ENCODE results near the gene MFAP3L. TPM values are rescaled to one million over a fixed set of nuclear protein-coding genes. Genes with fewer than 3 reads are reported as not detected.

Gene MFAP3L
- total RNA-seq, 2 experiments from 2014 or later: 1.0 to 2.2 TPM

DNA sequence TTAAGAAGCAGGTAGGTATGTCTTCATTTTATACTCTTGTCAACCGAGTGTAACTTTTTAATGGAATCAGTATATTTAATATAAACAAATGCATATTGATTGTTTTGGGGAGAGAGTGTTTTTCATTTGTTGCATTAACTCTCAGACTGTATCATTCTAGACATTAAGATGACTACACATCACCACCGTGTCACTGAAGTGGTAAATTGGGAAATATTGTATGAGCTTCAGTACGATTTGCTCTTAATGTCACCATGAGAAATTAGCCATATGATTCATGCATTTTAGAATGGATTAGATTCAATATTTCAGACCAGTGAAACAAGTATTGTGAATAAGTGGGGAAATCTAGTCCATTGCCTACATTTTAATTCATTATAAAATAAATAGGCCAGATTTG, 9.7 kb upstream of the MFAP3L start:
- no peak for DNase-seq
- H3K27ac Mint-ChIP-seq: no peak overlapping the region
- H3K9me3 Mint-ChIP-seq: no peaks in the 10 kb centered on the region
- H3K36me3 Mint-ChIP-seq: no peaks in the 10 kb centered on the region
- H3K4me1 Mint-ChIP-seq: no peaks in the 10 kb centered on the region
- H3K4me3 Mint-ChIP-seq: no peak overlapping the region
- no peaks in the 10 kb centered on the region for H3K27me3 Mint-ChIP-seq

DNA sequence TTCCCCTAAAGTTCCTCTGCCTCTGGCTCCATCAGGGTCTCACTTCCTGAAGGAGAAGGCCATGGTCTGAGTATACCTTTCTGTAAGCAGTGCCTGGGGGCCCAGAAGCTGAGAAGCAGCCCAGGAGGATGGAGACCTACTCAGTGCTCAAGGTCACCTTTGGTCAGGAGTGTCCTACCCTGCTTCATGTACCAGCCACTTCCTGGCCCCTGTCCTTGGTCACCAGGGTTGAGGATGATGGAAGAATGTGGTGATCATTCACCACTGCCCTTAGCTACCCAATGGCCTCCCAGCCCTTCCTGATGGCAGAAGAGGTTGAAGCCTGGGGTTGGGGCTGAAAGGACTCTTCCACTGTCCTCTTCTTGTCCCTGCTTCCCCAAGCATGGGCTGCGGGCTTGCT, 9.0 kb upstream of the MFAP3L start:
- Mint-ChIP-seq H3K4me1 (no peaks in the 10 kb centered on the region), H3K36me3 (no peaks in the 10 kb centered on the region), H3K27me3 (no peaks in the 10 kb centered on the region), H3K9me3 (no peaks in the 10 kb centered on the region), H3K4me3 (no peak overlapping the region), H3K27ac (no peak overlapping the region)
- no peak for DNase-seq

DNA sequence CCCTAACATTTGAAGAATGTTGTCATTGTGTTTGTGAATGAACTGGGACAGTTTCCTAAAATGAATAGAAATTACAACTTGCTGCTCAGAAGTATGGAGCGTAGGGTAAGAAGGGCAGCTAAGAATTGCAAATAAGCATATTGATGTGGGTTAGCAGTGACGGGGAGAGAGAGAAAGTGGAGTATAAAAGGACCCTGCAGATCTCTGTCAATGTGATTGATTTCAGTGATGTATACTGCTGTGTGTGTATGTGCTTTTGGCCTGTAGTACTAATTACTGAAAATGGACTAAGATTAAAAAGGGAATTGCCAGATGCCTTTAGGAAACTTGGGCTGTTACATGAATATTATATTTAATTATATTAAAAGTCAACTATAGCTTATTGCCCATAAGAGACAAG, 7.8 kb upstream of the MFAP3L start:
- no peak overlapping the region for H3K4me3 Mint-ChIP-seq
- H3K27me3 Mint-ChIP-seq: peaks cover 8% of the 10 kb centered on the region

DNA sequence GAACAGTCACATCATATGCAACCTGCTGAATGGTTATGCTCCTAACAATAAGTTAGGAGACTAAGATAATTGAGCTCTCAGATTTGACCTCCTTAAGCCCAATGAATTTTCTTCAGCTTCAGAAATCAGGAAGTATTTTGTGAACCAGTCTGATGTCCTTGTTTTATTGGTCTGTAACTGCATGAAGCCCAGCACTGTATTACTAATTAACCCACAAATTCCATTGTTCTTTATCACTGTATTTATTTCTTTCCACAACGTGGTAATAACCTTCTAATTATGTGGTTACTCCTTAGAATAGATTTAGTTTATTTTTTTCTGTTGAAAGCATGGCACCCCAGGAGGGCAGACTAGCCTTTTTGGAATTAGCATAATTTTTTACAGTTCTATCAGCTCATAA, 3.9 kb upstream of the MFAP3L start:
- peaks cover 8% of the 10 kb centered on the region for H3K4me1 Mint-ChIP-seq
- H3K27ac Mint-ChIP-seq: no peak overlapping the region

More for the DNA sequence above, 7.8 kb upstream of the MFAP3L start:
- Mint-ChIP-seq H3K27ac (no peak overlapping the region), H3K9me3 (no peaks in the 10 kb centered on the region), H3K36me3 (no peaks in the 10 kb centered on the region), H3K4me1 (no peaks in the 10 kb centered on the region)
- no peak for DNase-seq

DNA sequence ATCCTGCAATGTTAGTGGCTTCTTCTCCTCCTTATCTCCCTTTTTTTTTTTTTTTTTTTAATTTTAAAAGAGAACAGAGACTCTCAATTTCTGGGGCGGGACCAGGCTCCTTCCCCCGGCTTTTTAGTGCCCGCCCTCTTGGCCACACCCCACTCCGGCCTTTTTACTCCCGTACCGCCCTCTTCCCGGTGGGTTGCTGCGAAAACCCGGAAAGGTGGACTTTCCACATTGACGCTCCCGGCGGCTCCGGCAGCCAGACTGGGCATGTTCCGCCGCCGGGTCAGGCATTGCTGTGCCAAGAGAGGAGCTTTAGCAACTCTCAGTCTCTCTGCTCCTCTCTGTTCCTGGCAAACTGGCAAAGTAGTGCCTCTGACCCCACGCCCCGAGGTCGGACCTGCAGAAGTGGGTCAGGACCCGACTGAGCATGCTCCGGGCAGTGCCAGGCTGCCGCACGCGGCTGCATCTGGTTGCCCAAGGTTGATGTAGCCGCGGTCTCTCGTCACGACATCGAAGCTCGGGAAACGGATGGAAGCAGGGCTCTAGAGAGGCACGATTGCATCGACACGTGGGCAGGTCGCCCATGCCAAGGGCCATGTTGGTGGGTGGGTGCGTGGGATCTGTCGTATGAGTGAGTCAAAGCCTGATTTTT, 1.1 kb upstream of the MFAP3L start:
- H3K27ac Mint-ChIP-seq: peak overlapping the region; percentile 90
- H3K36me3 Mint-ChIP-seq: peaks cover 6% of the 10 kb centered on the region
- peaks cover 6% of the 10 kb centered on the region for H3K9me3 Mint-ChIP-seq

More for the DNA sequence above, 3.9 kb upstream of the MFAP3L start:
- no peak for DNase-seq
- peaks cover 31% of the 10 kb centered on the region for H3K27me3 Mint-ChIP-seq
- H3K9me3 Mint-ChIP-seq: peaks cover 6% of the 10 kb centered on the region
- peaks cover 6% of the 10 kb centered on the region for H3K36me3 Mint-ChIP-seq
- no peak overlapping the region for H3K4me3 Mint-ChIP-seq

DNA sequence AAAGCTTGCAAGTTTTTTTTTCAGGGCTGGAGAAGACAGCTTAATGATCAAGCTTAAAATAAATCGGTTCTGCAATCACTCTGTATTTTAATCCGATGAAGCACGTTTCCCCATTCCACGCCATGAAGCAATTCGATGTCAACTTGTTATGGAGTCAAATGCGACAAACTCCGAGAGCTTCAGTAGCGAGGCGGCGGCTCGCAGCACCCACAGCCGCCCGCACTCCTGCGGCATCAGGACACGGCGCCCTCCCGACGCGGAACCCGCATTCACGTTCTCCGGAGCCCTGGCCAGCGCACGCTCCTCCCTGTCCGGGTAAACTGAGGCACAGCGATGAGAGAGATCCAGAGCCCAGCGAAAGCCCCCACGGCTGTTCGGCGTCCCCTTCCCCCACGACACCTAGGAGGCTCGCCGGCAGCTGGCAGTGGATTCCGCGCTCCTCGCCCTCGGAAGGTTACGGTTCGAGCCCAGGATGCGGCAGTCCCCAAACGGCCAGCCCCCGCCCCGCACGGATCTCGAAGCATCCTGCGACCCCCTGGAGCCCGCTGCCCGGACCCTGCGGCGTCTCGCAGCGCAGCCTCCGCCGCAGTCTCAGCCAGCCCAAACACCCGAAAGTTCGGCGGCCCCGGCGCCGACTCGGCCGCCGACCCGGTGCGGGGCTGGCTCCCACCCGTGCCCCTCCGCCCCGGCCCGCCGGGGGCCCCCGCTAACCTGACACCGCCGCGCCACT, 507 bp downstream of the MFAP3L start:
- no peak for DNase-seq
- no peak overlapping the region for H3K27ac Mint-ChIP-seq
- H3K27me3 Mint-ChIP-seq: peaks cover 36% of the 10 kb centered on the region
- H3K4me1 Mint-ChIP-seq: peaks cover 8% of the 10 kb centered on the region
- H3K9me3 Mint-ChIP-seq: peaks cover 6% of the 10 kb centered on the region
- peak overlapping the region; percentile 74 for H3K4me3 Mint-ChIP-seq
- peaks cover 6% of the 10 kb centered on the region for H3K36me3 Mint-ChIP-seq

More for the DNA sequence above, 1.1 kb upstream of the MFAP3L start:
- H3K4me1 Mint-ChIP-seq: peaks cover 8% of the 10 kb centered on the region
- peaks cover 36% of the 10 kb centered on the region for H3K27me3 Mint-ChIP-seq
- H3K4me3 Mint-ChIP-seq: peak overlapping the region; percentile 82
- peak; percentile 87 for DNase-seq

DNA sequence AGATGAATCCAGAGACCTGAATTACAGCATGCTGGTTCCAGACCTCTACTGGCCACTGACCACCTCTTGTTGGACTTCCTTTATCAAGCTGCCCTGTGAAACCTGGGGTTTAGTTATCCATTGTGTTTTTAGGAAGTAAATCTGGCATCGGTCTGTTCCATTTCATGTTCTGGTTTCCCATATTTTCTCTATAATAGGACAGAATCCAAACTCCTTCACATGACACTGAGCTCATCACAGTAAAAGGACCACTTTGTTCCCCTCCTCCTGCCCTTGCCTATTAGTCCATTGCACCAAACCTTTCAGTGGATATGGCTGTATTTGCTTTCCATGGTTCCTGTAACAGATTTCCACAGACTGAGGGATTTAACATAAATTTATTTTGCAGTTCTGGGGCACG, 4.0 kb downstream of the MFAP3L start:
- no peak for DNase-seq
- Mint-ChIP-seq H3K36me3 (no peaks in the 10 kb centered on the region), H3K27me3 (peaks cover 13% of the 10 kb centered on the region), H3K4me1 (no peaks in the 10 kb centered on the region), H3K4me3 (no peak overlapping the region), H3K9me3 (no peaks in the 10 kb centered on the region), H3K27ac (no peak overlapping the region)

DNA sequence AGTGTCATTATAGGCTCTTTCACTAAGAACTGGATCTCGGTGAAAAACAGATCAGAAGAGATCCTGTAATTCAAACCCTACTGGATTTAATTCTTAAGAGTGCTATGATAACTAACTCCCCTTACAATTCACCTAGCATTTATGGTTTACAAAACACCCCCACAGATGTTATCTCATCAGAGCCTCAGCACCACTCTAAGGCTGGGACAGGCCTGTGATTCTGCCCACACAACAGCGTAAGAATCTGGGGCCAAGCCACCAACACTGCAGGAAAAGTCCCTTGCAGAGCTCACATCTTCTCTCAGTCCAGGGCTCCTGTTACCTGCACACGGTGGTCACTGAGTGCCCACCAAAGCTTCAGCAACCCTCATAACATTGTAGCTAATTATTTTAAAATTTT, 8.9 kb downstream of the MFAP3L start:
- H3K27ac Mint-ChIP-seq: no peak overlapping the region
- no peak overlapping the region for H3K4me3 Mint-ChIP-seq
- H3K9me3 Mint-ChIP-seq: no peaks in the 10 kb centered on the region
- no peak for DNase-seq
- no peaks in the 10 kb centered on the region for H3K36me3 Mint-ChIP-seq
- no peaks in the 10 kb centered on the region for H3K4me1 Mint-ChIP-seq
- no peaks in the 10 kb centered on the region for H3K27me3 Mint-ChIP-seq

DNA sequence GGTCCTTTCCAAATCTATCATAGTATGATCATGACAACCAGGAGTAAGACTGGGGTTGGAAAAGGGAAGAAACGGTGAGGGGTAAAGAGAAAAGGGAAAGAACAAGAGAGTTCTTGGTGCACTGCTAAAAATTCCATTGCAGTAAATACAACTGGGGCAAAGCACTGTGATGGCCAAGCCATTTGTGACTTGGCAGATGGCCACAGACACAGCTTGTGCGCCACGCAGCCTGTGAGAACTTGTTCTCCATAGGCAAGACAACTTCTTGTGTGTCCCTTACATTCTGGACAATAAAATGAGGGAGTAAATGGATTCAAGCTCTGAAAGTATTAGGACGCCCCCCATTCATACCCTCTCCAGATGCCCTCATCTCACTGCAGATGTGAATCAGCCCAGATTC, 10.9 kb downstream of the MFAP3L start:
- Mint-ChIP-seq H3K36me3 (no peaks in the 10 kb centered on the region), H3K4me1 (no peaks in the 10 kb centered on the region), H3K4me3 (no peak overlapping the region), H3K27ac (no peak overlapping the region), H3K9me3 (no peaks in the 10 kb centered on the region), H3K27me3 (no peaks in the 10 kb centered on the region)
- no peak for DNase-seq

DNA sequence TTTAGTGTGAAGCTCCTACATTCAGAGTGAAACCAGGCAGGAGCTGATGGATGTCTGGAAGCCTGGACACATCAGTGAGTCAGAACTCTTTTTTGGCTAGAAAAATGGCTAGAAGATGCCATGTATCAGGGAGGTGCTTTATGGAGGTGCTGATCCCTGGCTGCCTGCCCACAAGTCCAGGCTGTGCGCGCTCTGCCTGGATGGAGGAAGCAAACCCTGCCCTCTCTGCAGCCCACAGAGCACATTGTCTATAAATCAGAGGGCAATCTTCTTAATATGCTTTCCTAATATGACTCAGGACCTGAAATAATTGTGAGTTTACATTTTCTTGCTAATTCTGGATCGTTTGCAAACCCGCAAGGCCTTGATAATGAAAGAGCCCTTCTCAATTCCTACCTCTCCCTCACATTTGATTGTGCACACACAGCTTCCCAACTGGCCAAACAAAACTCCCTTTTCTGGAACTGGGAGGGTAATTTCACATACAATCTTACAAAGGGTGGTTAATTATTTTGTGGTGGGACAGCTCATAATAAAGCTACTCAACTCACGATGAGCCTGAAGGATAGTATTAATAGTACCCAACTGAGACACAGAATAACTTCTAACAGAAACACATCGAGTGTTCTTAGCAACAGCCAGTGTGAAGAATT, 11.7 kb downstream of the MFAP3L start:
- H3K4me3 Mint-ChIP-seq: no peak overlapping the region

DNA sequence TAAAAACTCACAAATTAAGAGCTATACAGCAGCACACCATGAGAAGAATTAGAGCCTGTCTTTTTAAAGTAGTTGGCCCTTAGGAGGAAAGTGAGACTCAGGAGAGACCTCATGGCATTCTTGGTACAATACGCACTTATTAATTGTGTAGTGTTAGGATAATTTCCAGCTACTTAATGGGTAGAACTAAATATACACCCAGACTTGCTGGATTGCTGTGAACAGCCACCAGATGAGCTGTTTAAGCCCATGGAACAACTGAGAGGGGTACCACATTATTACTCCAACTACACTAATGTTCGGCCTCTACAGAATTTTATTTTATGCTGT, 13.6 kb downstream of the MFAP3L start:
- Mint-ChIP-seq H3K9me3 (no peaks in the 10 kb centered on the region), H3K4me1 (peaks cover 9% of the 10 kb centered on the region), H3K4me3 (no peak overlapping the region), H3K27me3 (no peaks in the 10 kb centered on the region), H3K36me3 (no peaks in the 10 kb centered on the region), H3K27ac (no peak overlapping the region)
- DNase-seq: no peak

More for the DNA sequence above, 11.7 kb downstream of the MFAP3L start:
- Mint-ChIP-seq H3K27ac (no peak overlapping the region), H3K36me3 (no peaks in the 10 kb centered on the region), H3K27me3 (no peaks in the 10 kb centered on the region), H3K9me3 (no peaks in the 10 kb centered on the region), H3K4me1 (no peaks in the 10 kb centered on the region)
- DNase-seq: no peak

DNA sequence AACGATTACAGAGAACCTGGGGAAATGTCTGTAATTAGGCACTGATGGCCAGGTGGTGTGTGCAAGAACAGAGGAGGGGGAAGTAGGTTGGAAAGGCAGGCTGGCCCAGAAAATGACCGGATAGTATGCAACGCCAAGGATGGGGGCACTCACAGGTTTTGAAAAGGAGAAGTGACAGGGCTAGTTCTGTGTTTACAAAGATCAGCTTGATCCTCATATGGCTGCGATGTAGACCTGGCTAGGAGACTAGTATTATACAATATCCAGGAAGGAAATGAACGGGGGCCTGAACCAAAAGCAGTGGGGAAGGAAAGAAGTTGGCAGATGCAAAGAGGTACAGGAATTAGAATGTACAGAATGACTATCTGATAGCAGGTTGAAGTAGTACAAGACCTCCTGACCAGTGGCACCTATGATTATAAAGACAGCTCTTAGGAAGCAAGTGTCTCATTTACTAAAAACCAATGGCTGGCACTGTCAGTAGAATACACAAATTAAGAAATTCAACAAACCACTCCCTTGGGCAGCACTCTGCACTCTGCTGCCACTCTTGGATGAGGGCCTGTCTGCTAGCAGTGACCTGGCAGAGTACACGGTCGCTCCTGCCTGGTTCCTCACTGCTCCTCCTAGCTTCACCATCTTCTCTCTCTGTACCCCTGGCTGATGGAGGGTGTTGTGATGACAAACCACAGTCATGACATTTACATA, 14.1 kb downstream of the MFAP3L start:
- H3K4me3 Mint-ChIP-seq: no peak overlapping the region
- H3K27ac Mint-ChIP-seq: no peak overlapping the region
- no peaks in the 10 kb centered on the region for H3K27me3 Mint-ChIP-seq
- peaks cover 9% of the 10 kb centered on the region for H3K4me1 Mint-ChIP-seq
- DNase-seq: no peak
- H3K9me3 Mint-ChIP-seq: no peaks in the 10 kb centered on the region
- H3K36me3 Mint-ChIP-seq: no peaks in the 10 kb centered on the region

DNA sequence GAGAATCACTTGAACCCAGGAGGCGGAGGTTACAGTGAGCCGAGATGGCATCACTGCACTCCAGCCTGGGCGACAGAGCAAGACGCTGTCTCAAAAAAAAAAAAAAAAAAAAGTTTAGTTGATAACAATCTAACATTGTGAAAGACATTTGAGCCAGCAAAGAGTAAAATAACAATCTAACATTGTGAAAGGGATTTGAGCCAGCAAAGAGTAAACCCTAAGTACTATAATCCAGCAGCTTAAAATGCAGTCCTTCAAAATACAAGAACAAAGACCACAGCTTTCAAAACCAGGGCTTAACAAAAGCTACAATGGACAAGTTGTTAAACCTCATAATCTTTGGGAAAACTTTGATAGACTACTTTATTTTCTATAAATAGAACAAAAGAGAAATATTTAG, 16.9 kb downstream of the MFAP3L start:
- H3K4me1 Mint-ChIP-seq: peaks cover 9% of the 10 kb centered on the region
- no peaks in the 10 kb centered on the region for H3K27me3 Mint-ChIP-seq
- no peaks in the 10 kb centered on the region for H3K9me3 Mint-ChIP-seq
- no peak for DNase-seq
- H3K4me3 Mint-ChIP-seq: no peak overlapping the region
- H3K27ac Mint-ChIP-seq: no peak overlapping the region
- no peaks in the 10 kb centered on the region for H3K36me3 Mint-ChIP-seq

DNA sequence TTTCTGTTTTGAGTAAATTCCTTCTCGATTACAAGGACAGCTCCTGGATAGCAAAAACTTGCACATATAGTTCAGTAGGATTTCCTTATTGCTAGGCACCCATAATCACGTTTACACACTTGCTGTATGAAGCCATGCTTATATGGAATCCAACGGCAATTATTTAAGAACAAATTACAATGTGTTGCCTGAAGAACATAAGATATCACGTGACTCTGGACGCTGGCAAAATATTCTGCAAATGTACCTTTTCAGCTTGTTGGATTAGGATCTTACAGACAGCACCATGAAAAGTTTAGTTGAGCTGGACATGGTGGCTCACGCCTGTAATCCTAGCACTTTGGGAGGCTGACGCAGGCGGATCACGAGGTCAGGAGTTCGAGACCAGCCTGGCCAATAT, 17.4 kb downstream of the MFAP3L start:
- H3K4me1 Mint-ChIP-seq: peaks cover 9% of the 10 kb centered on the region
- H3K27ac Mint-ChIP-seq: no peak overlapping the region
- H3K36me3 Mint-ChIP-seq: no peaks in the 10 kb centered on the region
- H3K9me3 Mint-ChIP-seq: no peaks in the 10 kb centered on the region
- no peak for DNase-seq
- no peak overlapping the region for H3K4me3 Mint-ChIP-seq
- no peaks in the 10 kb centered on the region for H3K27me3 Mint-ChIP-seq

DNA sequence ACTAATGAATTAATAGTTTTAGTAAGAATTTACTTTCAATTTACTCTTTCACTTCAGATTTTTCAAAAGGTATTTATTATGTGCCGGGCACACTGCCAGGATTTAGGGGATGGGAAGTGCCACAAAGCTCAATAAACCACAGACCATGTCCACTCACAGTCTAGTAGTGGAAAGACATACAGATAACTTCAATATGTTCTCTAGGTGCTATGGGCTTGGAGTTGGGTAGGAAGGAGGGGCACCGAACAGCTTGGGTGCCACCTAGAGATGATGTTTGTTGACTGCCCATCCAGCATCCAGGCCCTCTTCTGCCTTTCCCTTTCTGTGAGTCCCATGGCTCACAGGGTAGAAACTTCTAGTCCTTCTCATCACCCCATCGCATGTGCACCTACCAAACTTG, 17.8 kb downstream of the MFAP3L start:
- H3K4me3 Mint-ChIP-seq: no peak overlapping the region
- H3K27ac Mint-ChIP-seq: no peak overlapping the region
- H3K4me1 Mint-ChIP-seq: peaks cover 9% of the 10 kb centered on the region
- H3K9me3 Mint-ChIP-seq: no peaks in the 10 kb centered on the region
- H3K27me3 Mint-ChIP-seq: no peaks in the 10 kb centered on the region
- no peaks in the 10 kb centered on the region for H3K36me3 Mint-ChIP-seq
- no peak for DNase-seq

Data from activated naive CD8-positive, alpha-beta T cell treated with anti-CD3 and anti-CD28 coated beads for 36 hours (primary cell).